Fibroblast of lung (primary cell): ENCODE results near the gene ZNF493.

ENCODE experiments used
- EZH2 ChIP-seq: IDR thresholded peaks from 2 replicates; pipeline ENCODE4 v1.5.1; 2012; ENCODE audit warnings: low read length, control low read depth, mild to moderate bottlenecking; ENCODE audit errors: missing control alignments
- TF ChIP-seq, protein P1 (sequence below), 2 donors: IDR thresholded peaks in 1 of 2; conservative IDR thresholded peaks in 1 of 2; 1 replicate in 1 of 2; 2 replicates in 1 of 2; pipeline ENCODE4 v1.5.1; 2011 to 2012; ENCODE audit warnings: low read length in 2 of 2, control low read depth in 1 of 2, inconsistent platforms in 1 of 2, low read depth in 1 of 2, mild to moderate bottlenecking in 1 of 2

DNA sequence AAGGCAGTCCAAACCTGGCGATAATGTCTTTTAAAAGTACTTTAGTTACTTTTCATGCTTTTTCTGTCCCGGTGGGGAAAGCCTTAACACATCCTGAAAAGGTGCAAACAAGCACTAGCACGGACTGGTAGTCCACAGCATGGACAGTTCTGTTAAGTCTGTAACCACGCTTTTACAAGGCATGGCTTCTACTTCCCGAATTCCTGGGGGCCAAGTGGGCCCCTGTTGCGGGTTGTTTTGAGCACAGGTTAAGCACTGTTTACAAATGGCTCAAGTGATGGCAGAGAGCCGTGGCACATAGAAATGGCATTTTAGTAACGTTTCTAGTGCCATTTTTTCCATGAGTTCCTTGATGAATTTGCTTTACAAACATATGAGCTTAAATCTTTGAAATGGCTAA, 37.6 kb downstream of the ZNF493 start:
- TF ChIP-seq EZH2: no peak
- TF ChIP-seq, protein P1, sequence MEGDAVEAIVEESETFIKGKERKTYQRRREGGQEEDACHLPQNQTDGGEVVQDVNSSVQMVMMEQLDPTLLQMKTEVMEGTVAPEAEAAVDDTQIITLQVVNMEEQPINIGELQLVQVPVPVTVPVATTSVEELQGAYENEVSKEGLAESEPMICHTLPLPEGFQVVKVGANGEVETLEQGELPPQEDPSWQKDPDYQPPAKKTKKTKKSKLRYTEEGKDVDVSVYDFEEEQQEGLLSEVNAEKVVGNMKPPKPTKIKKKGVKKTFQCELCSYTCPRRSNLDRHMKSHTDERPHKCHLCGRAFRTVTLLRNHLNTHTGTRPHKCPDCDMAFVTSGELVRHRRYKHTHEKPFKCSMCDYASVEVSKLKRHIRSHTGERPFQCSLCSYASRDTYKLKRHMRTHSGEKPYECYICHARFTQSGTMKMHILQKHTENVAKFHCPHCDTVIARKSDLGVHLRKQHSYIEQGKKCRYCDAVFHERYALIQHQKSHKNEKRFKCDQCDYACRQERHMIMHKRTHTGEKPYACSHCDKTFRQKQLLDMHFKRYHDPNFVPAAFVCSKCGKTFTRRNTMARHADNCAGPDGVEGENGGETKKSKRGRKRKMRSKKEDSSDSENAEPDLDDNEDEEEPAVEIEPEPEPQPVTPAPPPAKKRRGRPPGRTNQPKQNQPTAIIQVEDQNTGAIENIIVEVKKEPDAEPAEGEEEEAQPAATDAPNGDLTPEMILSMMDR (conservative IDR thresholded peaks at IDR 0.05 in 1 of 2, IDR thresholded peaks at IDR 0.05 in 1 of 2; ENCODE audit: low read depth in 1 of 2, low read length in 2 of 2): no peak
